Measurements from ENCODE around the gene SCRN1. TPM values are rescaled to one million over a fixed set of nuclear protein-coding genes. Genes with fewer than 3 reads are reported as not detected.

Gene SCRN1, protein sequence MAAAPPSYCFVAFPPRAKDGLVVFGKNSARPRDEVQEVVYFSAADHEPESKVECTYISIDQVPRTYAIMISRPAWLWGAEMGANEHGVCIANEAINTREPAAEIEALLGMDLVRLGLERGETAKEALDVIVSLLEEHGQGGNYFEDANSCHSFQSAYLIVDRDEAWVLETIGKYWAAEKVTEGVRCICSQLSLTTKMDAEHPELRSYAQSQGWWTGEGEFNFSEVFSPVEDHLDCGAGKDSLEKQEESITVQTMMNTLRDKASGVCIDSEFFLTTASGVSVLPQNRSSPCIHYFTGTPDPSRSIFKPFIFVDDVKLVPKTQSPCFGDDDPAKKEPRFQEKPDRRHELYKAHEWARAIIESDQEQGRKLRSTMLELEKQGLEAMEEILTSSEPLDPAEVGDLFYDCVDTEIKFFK
- polyA plus RNA-seq (ENCODE audit: insufficient read length): 27.4 TPM

DNA sequence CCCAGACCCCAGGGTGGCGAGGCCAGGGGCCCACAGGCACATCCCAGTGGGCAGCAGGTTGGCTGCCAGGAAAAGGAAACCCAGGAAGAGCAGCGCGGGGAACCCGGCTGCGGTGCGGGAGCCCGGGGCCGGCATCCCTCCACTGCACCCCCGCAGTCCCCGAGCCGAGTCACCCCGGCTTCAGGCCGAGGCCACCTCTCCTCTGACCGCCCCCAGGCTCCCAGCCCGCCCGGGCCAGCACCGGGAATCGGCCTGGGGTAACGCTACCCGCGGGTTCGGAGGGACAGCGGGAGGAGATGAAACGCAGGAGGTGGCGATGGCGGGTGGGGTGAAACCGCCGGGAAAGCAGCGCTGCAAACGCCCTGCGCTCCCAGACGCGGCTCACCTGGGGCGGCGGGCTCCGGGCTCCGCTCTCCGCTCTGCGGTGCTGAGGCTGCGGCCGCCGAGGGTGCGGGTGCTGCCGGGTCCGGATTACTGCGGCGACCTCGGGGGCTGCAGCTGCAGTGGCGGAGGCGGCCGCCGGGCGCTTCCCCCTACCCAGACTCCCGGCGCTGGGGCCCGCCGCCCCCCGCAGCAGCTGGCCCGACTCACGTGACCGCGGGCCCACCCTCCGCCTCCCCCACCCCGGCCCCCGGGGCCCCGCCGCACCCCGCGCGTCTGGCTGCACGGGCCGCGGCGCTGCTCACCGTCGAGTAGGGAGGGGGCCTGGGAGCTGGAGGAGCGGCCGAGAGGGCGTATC lies at the start of gene SCRN1:
SCRN1 (minus strand) TSS at position 545 of the 739 bp plus-strand sequence. CDS start 20,734 bp downstream, outside the sequence.
- DNase-seq: peak; percentile 59

DNA sequence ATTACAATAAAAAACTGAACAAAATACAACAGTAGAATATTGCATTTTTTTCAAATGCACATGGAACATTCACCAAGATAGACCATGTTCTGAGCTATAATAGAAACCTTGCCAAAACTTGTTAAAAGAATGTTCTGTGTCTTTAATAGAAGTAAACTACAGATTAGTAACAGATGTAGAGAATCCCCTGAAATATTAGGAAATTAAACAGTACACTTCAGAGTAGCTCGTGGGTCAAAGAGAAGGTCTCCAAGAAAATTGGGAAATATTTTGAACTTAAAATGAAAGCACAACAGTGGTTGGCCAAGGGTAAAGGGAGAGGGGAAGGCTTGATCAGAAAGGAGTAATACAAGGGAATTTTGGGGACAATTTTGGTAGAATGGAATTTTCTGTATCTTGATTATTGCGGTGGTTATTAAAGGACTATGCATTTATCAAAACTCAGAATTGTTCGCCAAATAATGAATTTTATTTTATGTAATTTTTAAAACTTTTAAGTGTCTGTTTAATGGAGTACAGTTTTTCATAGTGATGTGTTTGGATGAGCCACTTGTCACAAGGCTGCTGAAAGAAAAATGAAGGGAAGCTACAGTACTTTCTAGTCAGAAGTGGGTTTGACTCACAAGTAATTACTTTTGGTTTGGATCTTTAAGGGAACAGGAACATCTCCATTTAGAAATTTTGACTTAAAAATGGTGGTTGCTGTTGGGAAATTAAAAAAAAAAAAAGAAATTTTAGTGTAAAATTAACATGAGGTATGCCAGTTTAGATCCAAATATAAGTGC lies 48.8 kb upstream of the SCRN1 start:
- peak; percentile 33 for DNase-seq

DNA sequence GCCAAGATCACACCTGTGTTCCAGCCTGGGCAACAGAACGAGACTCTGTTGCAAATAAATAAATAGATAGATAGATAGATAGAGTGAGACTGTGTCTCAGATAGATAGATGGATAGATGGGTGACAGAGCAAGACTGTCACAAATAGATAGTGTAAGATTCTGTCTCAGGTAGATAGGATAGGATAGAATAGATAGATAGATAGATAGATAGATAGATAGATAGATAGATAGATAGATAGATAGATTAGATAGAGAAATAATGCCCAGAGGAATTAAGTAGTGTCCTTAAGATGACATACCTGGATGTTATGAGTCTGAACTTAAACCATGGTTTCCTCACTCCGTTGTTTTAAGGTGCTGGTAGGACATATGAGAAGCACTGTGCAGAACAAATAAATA lies 46.6 kb upstream of the SCRN1 start:
- no peak for DNase-seq

DNA sequence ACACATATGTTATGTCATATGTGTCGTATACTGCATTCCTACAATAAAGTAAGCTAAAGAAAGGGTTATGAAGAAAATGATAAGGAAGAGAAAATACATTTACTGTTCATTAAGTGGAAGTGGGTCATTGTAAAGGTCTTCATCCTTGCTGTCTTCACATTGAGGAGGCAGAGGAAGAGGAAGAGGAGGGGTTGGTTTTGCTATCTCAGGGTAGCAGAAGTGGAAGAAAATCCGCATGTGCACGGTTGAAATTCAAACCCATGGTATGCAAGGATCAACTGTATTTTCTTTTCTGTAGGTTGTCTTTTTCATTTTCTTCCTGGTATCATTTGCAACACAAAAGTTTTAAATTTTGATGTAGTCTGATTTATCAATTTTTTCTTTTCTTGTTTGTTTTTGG lies 44.9 kb upstream of the SCRN1 start:
- DNase-seq: no peak

DNA sequence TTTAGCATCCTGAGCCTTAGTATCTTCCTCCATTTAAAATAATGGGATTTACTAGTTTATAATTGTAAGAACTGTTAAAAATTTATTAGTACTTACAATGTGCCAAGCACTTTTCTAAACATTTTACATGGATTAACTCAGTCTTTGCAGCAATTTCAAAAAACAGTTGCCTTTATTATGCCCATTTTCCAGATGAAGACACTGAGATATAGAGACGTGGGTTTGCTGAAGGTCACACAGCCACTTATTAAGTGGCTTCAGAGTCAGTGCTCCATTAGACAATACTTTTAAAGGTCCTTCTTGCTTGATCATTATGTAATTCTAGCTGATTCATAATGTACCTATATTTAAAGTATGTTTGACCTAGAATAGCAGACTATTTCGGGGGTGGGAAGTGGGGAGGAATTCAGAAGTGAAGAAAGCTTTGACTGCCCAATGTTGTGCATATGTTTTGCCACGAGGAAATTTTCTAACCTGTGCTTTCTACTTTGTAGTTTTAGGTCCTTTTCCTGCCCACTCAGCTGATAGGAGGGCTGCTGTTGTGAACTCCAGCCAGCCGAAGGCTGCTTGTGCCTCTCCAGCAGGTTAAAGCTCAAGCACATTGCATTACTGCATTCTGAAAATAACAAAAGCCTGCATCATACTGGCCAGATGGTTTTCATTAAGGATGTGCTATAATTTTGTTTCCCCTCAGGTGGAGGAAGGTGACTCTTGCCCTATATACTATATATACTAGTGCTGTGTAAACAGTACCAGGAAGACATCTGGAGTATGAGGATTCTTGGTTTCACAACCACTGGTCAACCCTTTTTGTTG lies 42.9 kb upstream of the SCRN1 start:
- no peak for DNase-seq

DNA sequence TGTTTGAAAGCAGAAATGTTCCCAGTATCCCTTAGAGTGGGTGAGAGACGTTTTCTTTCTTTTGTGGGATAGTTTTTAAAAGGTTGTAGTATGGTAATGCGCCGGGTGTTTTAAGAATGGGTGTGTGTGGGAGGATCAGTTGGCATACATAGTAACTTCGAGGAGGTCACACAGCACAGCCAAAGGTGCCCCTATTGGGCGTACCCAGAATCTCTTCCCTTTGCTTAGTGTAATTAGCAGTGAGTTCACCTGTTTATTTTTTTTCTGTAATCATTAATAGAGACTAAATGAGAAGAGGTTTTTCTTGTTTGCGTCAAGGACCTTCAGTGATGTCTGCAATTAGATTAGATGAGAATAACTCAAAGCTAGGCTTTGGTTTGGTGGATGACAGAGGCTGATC lies 40.1 kb upstream of the SCRN1 start:
- no peak for DNase-seq

DNA sequence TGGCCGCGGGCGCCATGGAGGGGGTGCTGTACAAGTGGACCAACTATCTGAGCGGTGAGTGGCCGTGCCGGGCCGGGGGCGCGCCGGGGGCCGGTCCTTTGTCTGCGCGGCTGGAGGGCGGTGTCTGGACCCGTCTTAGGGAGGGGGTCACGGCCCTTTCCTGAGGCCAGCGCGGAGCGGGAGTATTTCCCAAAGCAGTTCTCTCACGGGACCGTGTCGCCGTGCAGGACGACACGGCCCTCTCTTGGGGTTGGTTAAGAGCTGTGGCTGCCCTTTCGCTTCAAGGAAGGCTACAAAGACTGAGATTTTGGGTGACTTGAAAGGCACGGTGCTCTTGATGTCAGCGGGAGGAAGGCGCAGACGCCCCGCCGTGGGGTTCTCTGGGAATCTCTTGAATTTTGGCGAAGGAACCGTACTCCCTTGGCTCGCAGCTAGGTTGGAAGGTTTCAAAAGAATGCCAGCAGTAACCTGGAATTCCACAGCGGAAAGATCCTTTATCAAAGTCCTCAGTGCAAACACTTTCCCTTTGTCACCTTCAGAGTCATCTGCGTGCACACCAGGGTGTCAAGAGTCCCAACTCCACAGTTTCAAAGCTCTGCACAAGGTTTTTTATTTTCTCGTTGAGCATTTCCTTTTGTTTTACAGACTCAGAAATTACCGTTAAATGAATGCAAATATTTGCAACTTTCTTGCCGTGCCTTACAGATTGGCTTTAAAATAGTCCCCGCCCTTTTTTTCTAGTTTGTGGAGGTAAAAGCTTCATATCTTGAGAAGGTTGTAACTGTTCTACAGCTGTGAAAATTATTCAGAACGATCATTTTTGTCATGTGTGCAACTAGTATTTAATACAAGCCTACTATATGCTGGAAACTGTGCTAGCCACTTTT lies 39.4 kb upstream of the SCRN1 start:
- no peak for DNase-seq

DNA sequence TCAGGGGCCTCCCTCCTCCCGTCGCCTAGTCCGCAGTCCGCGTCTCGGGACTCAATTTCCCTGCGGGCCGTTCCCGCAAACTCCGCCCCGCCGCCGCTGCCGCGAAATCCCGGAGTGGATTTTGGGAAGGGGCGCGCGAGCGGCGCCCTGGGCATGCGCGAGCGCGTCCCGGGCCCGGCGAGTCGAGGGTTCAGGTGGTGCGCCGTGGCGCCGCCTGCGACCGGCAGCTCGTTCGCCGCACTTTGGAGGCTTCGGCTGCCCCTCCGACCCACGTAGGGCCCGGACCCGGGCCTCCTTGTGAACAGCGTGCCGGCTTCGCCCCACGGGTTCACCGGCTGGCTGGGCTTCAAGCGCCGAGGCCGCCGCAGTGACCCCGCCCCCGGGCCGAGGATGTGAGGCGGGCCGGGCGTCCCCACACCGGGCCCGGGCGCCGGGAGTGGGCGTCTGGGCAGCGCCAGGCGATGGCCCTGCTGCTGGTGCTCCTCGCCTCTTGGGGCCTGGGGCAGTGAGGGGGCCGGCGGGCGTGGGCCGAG lies 38.7 kb upstream of the SCRN1 start, which contains the start of gene PLEKHA8:
PLEKHA8 (plus strand) TSS at position 197 of the 533 bp plus-strand sequence. CDS start 351 bp downstream, outside the sequence.
- DNase-seq: peak; percentile 91

DNA sequence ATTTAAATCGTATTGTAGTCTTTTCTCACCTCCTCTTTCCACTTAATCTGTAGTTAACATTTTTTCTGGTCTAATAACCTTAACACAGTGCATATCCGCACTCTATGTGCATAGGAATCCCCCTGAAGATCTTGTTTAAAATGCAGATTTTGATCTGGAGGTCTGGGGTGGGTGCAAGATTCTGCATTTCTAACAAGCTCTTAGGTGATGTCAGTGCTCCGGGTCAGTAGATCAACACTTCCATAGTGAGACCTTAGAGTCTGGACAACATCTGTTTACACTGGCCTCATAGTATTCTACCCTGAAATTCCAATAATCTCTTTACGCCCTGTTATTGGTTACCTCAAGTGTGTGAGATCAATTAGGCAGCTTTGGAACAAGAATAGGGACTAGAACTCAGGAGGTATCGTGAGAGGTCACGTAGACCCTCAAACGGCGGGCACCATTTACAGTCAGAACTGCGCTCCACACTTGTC lies 38.2 kb upstream of the SCRN1 start:
- DNase-seq: no peak

DNA sequence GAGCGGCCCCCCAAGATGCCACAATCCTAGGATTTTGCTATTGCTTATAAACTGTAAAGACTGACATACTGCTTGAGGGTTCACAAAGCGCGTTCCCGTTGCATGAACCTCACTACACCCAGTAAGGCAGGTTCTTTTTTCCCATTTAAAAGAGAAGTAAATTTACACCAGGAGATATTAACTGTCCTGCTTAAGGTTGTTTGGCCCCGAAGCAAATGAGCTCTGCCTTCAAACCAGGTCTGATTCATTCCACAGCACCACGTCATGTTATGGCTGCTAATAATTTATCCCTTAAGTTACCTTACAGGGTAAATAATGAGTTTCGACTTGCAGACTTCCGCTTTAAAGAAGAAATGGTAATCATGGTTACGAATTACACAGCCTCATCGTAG lies 37.5 kb upstream of the SCRN1 start:
- DNase-seq: no peak

DNA sequence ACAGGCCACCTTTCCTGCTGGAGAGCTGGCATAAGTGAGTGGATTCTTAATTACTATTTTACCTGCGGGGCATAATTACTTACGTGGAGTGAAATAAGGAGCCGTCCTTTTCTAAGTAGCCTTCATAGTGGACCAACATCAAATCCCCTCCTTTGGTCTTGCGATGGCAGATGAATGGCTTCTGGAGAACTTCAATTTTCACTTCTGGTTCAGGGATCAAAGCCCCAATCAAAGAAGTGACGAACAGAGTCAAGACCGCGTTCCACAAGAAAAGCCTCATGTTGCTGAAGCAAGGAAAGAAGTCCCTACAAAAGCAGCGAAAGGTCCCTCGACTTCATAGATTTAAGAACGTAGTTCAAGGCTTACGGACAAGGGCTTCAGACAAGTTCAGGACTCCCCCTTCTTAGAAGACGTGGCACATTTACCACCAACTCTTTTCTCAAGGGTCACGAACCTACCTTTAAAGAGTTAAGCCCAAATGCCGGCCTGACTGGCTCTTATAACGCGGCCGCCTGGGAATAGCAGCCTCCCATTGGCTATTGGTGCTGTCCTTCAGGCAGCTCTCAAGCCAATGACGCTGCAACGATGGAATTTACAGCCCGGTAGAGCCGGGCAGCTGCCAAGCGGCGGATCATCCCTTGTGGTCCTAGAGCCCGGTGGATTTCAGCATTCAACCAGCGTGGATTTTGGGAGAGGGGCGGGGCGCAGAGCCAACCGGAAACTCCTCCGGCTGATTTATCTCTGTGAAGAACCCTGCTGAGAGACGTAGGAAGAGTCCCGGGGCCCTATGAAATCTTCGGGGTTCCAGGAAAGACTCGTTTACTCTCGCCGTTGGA lies 36.8 kb upstream of the SCRN1 start, which contains the start of gene FKBP14:
FKBP14 (minus strand) TSS at position 474 of the 836 bp plus-strand sequence; CDS start at position 280, 194 bp downstream.
- DNase-seq: peak; percentile 99

DNA sequence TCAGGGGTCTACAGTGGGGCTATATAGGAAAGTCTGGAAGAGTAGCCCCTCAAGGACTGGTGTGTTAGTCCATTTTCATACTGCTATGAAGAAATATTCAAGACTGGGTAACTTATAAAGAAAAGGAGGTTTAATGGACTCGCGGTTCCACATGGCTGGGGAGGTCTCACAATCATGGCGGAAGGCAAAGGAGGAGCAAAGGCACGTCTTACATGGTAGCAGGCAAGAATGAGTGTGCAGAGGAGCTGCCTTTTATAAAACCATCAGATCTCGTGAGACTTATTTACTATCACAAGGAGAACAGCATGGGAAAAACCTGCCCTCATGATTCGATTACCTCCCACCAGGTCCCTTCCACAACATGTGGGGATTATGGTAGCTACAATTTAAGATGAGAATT lies 33.9 kb upstream of the SCRN1 start:
- no peak for DNase-seq

DNA sequence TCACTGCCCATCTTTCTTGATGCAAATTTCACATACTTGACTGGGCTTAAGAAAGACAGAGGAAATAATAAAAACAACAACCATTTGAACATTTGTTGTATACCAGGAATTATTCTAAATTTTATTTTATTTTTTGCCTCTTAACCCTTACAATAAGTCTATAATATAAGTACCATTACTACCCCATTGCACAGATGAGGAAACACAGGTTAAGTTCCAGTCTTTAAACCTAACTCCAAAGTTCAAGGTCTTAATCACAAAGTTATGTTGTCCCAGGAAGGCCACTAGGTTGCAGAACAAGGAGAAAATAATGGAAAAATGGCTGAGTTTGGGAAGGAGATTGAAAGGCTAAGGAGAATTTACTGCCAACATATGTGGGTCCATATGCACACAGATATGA lies 33.4 kb upstream of the SCRN1 start:
- DNase-seq: no peak

DNA sequence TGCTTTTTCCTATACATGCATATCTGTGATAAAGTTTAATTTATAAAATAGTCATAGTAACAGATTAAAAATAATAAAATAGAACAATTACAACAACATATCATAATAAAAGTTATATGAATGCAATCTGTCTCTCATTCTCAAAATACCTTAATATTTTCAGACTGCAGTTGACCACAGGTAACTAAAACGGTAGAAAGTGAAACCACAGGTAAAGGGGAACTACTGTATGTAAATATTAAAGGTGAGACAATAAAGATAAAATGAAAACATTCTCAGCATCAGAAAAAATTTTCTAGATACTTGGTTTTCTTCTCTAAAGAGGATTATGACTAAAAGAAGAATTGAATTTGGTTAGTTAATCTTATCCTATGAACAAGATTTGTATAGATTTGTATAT lies 30.9 kb upstream of the SCRN1 start:
- no peak for DNase-seq

DNA sequence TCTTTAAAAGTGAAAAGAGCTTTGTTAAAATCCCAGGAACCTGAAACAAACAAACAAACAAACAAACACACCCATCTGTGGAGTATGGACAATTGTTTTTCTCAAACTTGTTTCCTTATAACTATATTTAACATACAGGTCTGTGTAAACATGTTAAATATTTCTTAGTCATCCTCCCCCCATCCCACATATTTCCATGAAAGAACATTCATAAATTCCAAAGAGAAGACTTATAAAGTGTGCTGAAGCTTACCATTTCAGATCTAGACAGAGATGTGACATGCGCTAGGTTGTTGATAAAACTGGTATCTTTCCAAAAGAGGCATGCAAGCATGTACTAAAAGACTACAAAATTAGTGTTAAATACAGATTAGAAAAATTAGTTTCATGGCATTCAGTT lies 30.4 kb upstream of the SCRN1 start:
- DNase-seq: no peak

DNA sequence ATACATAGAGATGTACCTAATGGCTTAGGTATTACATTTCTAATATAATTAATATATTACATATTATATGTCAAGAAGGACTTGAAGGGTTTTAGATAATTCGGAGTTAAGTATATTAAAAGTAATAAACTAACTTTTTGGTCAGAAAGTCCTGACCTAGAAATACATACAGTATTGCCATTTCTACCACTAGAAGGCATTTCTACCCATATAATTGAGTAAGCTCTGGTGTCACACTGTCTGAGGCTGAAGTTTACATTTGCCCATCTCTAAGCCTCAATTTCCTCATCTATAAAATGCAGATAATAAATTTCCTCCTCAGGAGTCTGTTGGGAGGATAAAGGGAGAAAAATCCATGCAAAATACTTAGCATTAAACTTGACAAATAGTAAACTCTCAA lies 29.8 kb upstream of the SCRN1 start:
- DNase-seq: no peak

DNA sequence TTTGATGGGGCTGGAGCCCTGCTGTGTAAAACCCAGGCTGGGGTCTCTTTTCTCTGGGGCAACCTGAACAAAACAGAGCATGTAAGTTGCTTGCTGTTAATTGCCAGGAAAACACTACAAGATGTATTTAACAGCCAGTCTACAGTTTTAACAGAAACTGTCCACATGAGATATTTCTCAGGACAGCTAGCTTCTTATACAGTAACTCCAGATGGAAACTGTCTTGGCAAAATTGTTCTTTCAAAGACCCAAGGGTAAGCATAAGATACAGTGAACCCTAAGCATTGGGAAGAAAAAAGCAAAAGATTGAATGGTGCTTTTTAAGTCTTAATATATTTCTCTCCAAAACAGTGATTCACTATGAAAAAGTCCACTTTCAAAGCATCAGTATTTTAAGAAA lies 28.9 kb upstream of the SCRN1 start:
- no peak for DNase-seq

DNA sequence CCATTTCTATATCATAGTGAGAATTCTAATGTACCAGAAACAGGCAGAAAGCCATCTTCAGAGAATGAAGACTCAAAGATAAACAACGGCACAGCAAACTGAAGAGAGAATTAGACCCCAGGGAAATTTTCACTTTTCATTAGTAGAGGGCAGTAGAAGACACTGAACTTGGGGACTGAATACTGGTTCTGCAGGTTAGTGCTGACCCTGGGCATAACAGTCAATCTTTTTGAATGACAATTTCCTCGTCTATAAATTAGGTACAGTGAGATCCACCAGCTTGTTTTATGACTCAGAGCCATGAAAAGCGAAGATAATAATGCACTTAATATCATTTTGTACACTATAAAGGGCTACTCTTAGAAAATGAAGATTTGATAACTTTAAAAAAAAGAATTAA lies 23.2 kb upstream of the SCRN1 start:
- no peak for DNase-seq

DNA sequence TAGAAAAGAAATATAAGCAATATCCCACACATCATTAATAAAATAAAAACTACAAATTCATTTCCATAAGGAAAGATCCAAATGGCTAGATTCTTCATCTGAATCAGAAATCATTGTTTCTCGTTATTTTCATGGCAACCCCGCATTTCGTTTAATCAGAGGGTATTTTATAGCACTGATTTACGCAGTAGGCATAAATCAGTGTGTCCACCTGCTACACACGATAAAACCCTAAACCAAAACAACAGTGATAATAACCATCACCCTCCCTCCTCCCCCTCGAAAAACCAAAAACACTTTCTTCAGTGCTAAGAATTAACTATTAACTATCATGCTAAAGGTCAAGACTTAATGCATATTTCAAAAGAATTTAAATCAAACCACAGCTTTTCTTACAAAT lies 20.4 kb upstream of the SCRN1 start:
- no peak for DNase-seq

DNA sequence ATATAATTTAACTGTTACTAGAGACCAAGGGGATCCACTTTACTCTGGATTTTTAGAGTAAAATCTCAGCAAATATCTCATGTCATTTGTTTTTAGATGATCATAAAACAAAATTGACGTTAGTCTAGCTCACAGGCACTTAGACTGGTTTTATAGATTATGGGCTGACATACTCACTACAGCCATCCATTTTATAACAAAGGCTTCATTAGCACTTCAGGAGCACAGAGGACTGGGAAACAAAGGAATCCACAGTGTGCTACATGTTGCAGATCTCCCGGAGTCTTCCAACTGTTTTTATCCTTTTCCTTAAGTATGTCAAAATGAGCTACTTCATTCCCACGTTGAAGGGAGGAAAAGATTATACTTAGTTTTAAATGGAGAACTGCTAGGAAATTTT lies 15.9 kb upstream of the SCRN1 start:
- DNase-seq: no peak

Data from hindlimb muscle (tissue), 1 donor.